GM18508 (cell line): ENCODE results near the gene DOLPP1.
"Not testable (repeated sequence)": the region's sequence is repeated elsewhere in the genome, so short reads cannot be mapped to it uniquely, and the experiment has no call there.

ENCODE experiments used
- ATAC-seq: cut with Tn5 transposase; IDR thresholded peaks from one replicate; pipeline ENCODE4 v1.9.1; 2021; ENCODE audit warnings: moderate number of reproducible peaks; ENCODE audit not compliant: insufficient read depth, unreplicated experiment

Gene DOLPP1

GRCh38 chr9:129109952-129110739 is 29.2 kb downstream of the DOLPP1 start:
- ATAC-seq = no peak

GRCh38 chr9:129110740-129111527 is 30.0 kb downstream of the DOLPP1 start, which contains the start of the genes CRAT and PTPA:
TSS of gene CRAT (minus strand) at chr9:129110793. CDS start at chr9:129110509, 284 bp downstream.
TSS of gene PTPA (plus strand) at chr9:129111415. CDS start at chr9:129111601, 186 bp downstream.
- ATAC-seq = no peak

GRCh38 chr9:129111528-129112151 is 30.7 kb downstream of the DOLPP1 start:
- ATAC-seq = no peak

- not testable (repeated sequence) for ATAC-seq
Observed at GRCh38 chr9:129112526-129112925, 31.6 kb downstream of the DOLPP1 start.

- no peak for ATAC-seq
Observed at GRCh38 chr9:129113645-129114304, 32.9 kb downstream of the DOLPP1 start.

GRCh38 chr9:129118799-129119198 is 37.9 kb downstream of the DOLPP1 start:
- no peak for ATAC-seq

GRCh38 chr9:129121483-129121882 is 40.6 kb downstream of the DOLPP1 start:
- no peak for ATAC-seq

- no peak for ATAC-seq
Observed at GRCh38 chr9:129122133-129122532, 41.2 kb downstream of the DOLPP1 start.

- ATAC-seq = not testable (repeated sequence)
Observed at GRCh38 chr9:129122976-129123375, 42.1 kb downstream of the DOLPP1 start.

GRCh38 chr9:129124506-129125069 is 43.7 kb downstream of the DOLPP1 start:
- no peak for ATAC-seq

- no peak for ATAC-seq
Observed at GRCh38 chr9:129125478-129125877, 44.6 kb downstream of the DOLPP1 start.

GRCh38 chr9:129126749-129127618 is 46.1 kb downstream of the DOLPP1 start:
- no peak for ATAC-seq

- no peak for ATAC-seq
Observed at GRCh38 chr9:129128689-129129088, 47.8 kb downstream of the DOLPP1 start.

GRCh38 chr9:129130271-129130670 is 49.4 kb downstream of the DOLPP1 start:
- not testable (repeated sequence) for ATAC-seq

- no peak for ATAC-seq
Observed at GRCh38 chr9:129130791-129131190, 49.9 kb downstream of the DOLPP1 start.

- no peak for ATAC-seq
Observed at GRCh38 chr9:129131300-129132145, 50.6 kb downstream of the DOLPP1 start.

- no peak for ATAC-seq
Observed at GRCh38 chr9:129133082-129133481, 52.2 kb downstream of the DOLPP1 start.

GRCh38 chr9:129135476-129135875 is 54.6 kb downstream of the DOLPP1 start:
- no peak for ATAC-seq
